ENCODE data around the gene ERO1B. TPM values are rescaled to one million over a fixed set of nuclear protein-coding genes. Genes with fewer than 3 reads are reported as not detected.
A peak's percentile ranks its signal among the peaks of the same experiment; 100 is the strongest.

The ERO1B gene
- total and polyA plus RNA-seq, 2 of the 4 experiments (the other 2 are of a cell fraction): 0.54 to 0.60 TPM

- ATAC-seq (ENCODE audit: low read depth): no peak
- Histone ChIP-seq H3K4me1 (ENCODE audit: control insufficient read depth, insufficient read depth, low read length) (no peaks in the 10 kb centered on the region), H2BK20ac (ENCODE audit: low read depth, low read length) (no peak overlapping the region), H3K9ac (ENCODE audit: low read depth, low read length) (no peak overlapping the region), H3K9me1 (ENCODE audit: insufficient read depth, low read length) (no peaks in the 10 kb centered on the region), H4K20me1 (ENCODE audit: insufficient read depth, low read length) (no peaks in the 10 kb centered on the region), H3K18ac (ENCODE audit: low read depth, low read length) (no peak overlapping the region), H3K9me3 (ENCODE audit: control insufficient read depth, insufficient read depth, low read length) (no peaks in the 10 kb centered on the region), H3K4me2 (ENCODE audit: low read depth, low read length) (no peak overlapping the region), H2BK15ac (ENCODE audit: low read depth, low read length) (no peak overlapping the region), H2AK5ac (ENCODE audit: low read depth, low read length) (no peak overlapping the region), H3K4me3 (ENCODE audit: insufficient read depth, low read depth, low read length) (no peak overlapping the region), H3K27ac (ENCODE audit: insufficient read depth, low read length) (no peak overlapping the region), H4K91ac (ENCODE audit: insufficient read depth, low read depth, low read length) (no peak overlapping the region), H2BK5ac (ENCODE audit: low read depth, low read length, poor library complexity, severe bottlenecking) (no peak overlapping the region), H3K56ac (ENCODE audit: extremely low read depth, insufficient read depth, low read length) (no peak overlapping the region), H3K4ac (ENCODE audit: low read depth, low read length) (no peak overlapping the region), H3K79me1 (ENCODE audit: low read depth in 1 of 2, low read length in 2 of 2) (no peaks in the 10 kb centered on the region), H4K8ac (ENCODE audit: low read depth in 2 of 2, low read length in 2 of 2) (no peak overlapping the region), H4K5ac (ENCODE audit: low read depth, low read length) (no peak overlapping the region), H3K14ac (replicated peaks; ENCODE audit: low read depth, low read length) (no peak overlapping the region), H3K27me3 (ENCODE audit: control insufficient read depth, insufficient read depth, low read length) (no peaks in the 10 kb centered on the region; the same call in 1 of the 2 replicates), H2AK9ac (replicated peaks; ENCODE audit: low read depth, low read length, poor library complexity) (peak overlapping the region; percentile 19), H2BK120ac (ENCODE audit: low read depth, low read length) (no peak overlapping the region), H3K23ac (ENCODE audit: low read depth, low read length) (no peak overlapping the region), H3K36me3 (ENCODE audit: control insufficient read depth, insufficient read depth, low read length) (no peaks in the 10 kb centered on the region), H2AFZ (replicated peaks; ENCODE audit: low read length, poor library complexity) (no peak overlapping the region)
- WGBS, 2 experiments (ENCODE audit: extremely low coverage in 2 of 2, insufficient read length in 1 of 2): no CpG with 5 or more reads among the region's 4 CpGs
- BruUV-seq (replicated peaks): no TSS peak
- POLR2A ChIA-PET (ENCODE audit: unreplicated experiment): no interaction called here
- in situ Hi-C loops (cut with MboI; ENCODE audit: low sequenced_read_pairs) (no loop called here), intact Hi-C loops (cut with micrococcal nuclease) (no loop called here), dilution Hi-C loops (cut with HindIII; ENCODE audit: low sequenced_read_pairs, unreplicated experiment) (no loop called here)
- CTCF ChIA-PET: no interaction called here
- TF ChIP-seq MAFK (IDR thresholded peaks at IDR 0.05; ENCODE audit: low read depth, low read length) (no peak), BHLHE40 (IDR thresholded peaks at IDR 0.05; ENCODE audit: low read depth, low read length) (no peak), CTCF (conservative IDR thresholded peaks at IDR 0.05; ENCODE audit: low read depth, low read length) (no peak), CEBPB (IDR thresholded peaks at IDR 0.05; ENCODE audit: low read depth, low read length) (no peak), RAD21 (IDR thresholded peaks at IDR 0.05; ENCODE audit: low read length) (no peak), SMC3 (IDR thresholded peaks at IDR 0.05; ENCODE audit: low read depth, low read length) (no peak), FOS (IDR thresholded peaks at IDR 0.05; ENCODE audit: low read depth, low read length) (no peak), USF2 (IDR thresholded peaks at IDR 0.05; ENCODE audit: low read depth, low read length) (no peak), NFE2L2 (IDR thresholded peaks at IDR 0.05; ENCODE audit: low read depth, low read length) (no peak), CHD1 (IDR thresholded peaks at IDR 0.05; ENCODE audit: low read depth, low read length) (no peak), MXI1 (IDR thresholded peaks at IDR 0.05; ENCODE audit: borderline replicate concordance, low read depth, low read length) (no peak), ELK1 (IDR thresholded peaks at IDR 0.05; ENCODE audit: borderline replicate concordance, low read depth, low read length) (no peak), RFX5 (IDR thresholded peaks at IDR 0.05; ENCODE audit: low read depth, low read length) (no peak), POLR2A (IDR thresholded peaks at IDR 0.05; ENCODE audit: low read depth, low read length) (no peak), MAZ (IDR thresholded peaks at IDR 0.05; ENCODE audit: borderline replicate concordance, low read depth, low read length) (no peak)
- DNase-seq: no peak
These were observed 21.9 kb upstream of the ERO1B start for GRCh38 chr1:236303675-236304074.
